Hematopoietic multipotent progenitor cell (in vitro differentiated cells): ENCODE results near the gene SUSD4. TPM values are rescaled to one million over a fixed set of nuclear protein-coding genes. Genes with fewer than 3 reads are reported as not detected.
"Not testable (repeated sequence)": the region's sequence is repeated elsewhere in the genome, so short reads cannot be mapped to it uniquely, and the experiment has no call there.

Experiments used
- DNase-seq, 3 donors: peaks; one replicate each; pipeline ENCODE4 v3.0.0-alpha.2; 2011 to 2015; ENCODE audit warnings: low read depth in 2 of 3, low spot score in 2 of 3
- total RNA-seq: library from RNA; depleted of rRNA; stranded (reverse); fragments of >200 nt; gene quantifications from one replicate; pipeline ENCODE4 v1.2.3, GENCODE V29; 2012

The SUSD4 gene
- total RNA-seq: not detected

- peak; percentile 46 to 59 (median 51) for DNase-seq
Measured at GRCh38 chr1:223363856-223364684, at the start of gene SUSD4. Gene SUSD4 (minus strand): TSS chr1:223364176. CDS start chr1:223363425, 751 bp downstream.

GRCh38 chr1:223413216-223413615 is 49.2 kb upstream of the SUSD4 start:
- DNase-seq: no peak

- no peak for DNase-seq
Measured at GRCh38 chr1:223411710-223412109, 47.7 kb upstream of the SUSD4 start.

- no peak for DNase-seq
Measured at GRCh38 chr1:223411309-223411708, 47.3 kb upstream of the SUSD4 start.

GRCh38 chr1:223410036-223410435 is 46.1 kb upstream of the SUSD4 start:
- DNase-seq: no peak

- no peak for DNase-seq
Measured at GRCh38 chr1:223405507-223405906, 41.5 kb upstream of the SUSD4 start.

GRCh38 chr1:223403184-223403815 is 39.3 kb upstream of the SUSD4 start:
- DNase-seq: no peak

GRCh38 chr1:223402790-223403142 is 38.8 kb upstream of the SUSD4 start:
- DNase-seq: no peak

GRCh38 chr1:223401873-223402789 is 38.2 kb upstream of the SUSD4 start:
- DNase-seq: peak in 1 of 3 donors; percentile 45

GRCh38 chr1:223399393-223399792 is 35.4 kb upstream of the SUSD4 start:
- not testable (repeated sequence) for DNase-seq

GRCh38 chr1:223394706-223395105 is 30.7 kb upstream of the SUSD4 start:
- no peak for DNase-seq

- DNase-seq: no peak
Measured at GRCh38 chr1:223394242-223394641, 30.3 kb upstream of the SUSD4 start.

- no peak for DNase-seq
Measured at GRCh38 chr1:223393275-223394214, 29.6 kb upstream of the SUSD4 start, which contains the start of gene CCDC185. Gene CCDC185 (plus strand): TSS chr1:223393415. CDS start chr1:223393476, 61 bp downstream.

- no peak for DNase-seq
Measured at GRCh38 chr1:223390618-223391017, 26.6 kb upstream of the SUSD4 start.

GRCh38 chr1:223386013-223386412 is 22.0 kb upstream of the SUSD4 start:
- DNase-seq: no peak

GRCh38 chr1:223378754-223379153 is 14.8 kb upstream of the SUSD4 start:
- DNase-seq: no peak

- DNase-seq: no peak
Measured at GRCh38 chr1:223374064-223374610, 10.2 kb upstream of the SUSD4 start.

GRCh38 chr1:223364685-223365382 is 858 bp upstream of the SUSD4 start:
- DNase-seq: peak in 2 of 3 donors; percentile 26
